ENCODE data around the gene ADAMTS18.

- TF ChIP-seq CTCF (IDR thresholded peaks at IDR 0.05; ENCODE audit: insufficient read depth, low read length) (no peak), POLR2AphosphoS5 (IDR thresholded peaks at IDR 0.05; ENCODE audit: low read depth) (no peak), GABPA (IDR thresholded peaks at IDR 0.05; ENCODE audit: low read depth) (no peak), REST (IDR thresholded peaks at IDR 0.05; ENCODE audit: insufficient replicate concordance, low read depth) (no peak), SPI1 (IDR thresholded peaks at IDR 0.05; ENCODE audit: borderline replicate concordance, low read depth) (no peak)
Observed at GRCh38 chr16:77406680-77407079, 28.2 kb downstream of the ADAMTS18 start.
